ENCODE results near the gene CAMSAP2.
"Not testable (repeated sequence)": the region's sequence is repeated elsewhere in the genome, so short reads cannot be mapped to it uniquely, and the experiment has no call there.

Gene CAMSAP2

GRCh38 chr1:200739702-200740570 is 1.2 kb downstream of the CAMSAP2 start:
- DNase-seq (ENCODE audit: low read depth), result no peak

DNA sequence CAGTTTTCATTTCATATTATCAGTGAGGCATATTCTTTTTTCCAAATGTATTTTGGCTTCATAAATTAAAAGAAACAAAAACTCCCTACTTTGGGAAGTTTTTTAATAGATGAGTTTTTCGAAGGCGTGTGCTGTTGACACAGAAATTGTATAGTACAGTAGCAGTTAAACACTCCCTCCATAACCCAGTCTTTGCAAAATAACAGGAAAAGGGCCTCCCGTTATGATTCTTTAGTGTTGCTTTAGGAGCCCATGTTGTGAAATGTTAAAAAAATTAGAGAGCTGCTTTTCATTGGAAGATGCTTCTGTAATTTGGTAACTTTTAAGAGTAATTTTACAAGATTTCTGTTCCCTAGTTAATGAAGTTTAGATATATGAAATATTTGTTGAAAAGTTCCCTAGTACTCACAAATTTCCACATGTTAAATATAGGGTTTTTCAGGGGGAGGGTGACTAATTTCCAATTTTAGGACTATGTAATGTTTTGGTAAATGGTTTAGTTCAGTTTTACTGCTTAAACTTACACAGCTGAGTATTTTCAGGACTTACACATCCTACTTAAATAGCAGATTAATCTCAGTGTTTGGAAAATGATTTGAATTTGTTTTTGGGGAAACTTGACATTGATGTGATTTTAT is 2.0 kb downstream of the CAMSAP2 start:
- DNase-seq (ENCODE audit: low read depth), result no peak

DNA sequence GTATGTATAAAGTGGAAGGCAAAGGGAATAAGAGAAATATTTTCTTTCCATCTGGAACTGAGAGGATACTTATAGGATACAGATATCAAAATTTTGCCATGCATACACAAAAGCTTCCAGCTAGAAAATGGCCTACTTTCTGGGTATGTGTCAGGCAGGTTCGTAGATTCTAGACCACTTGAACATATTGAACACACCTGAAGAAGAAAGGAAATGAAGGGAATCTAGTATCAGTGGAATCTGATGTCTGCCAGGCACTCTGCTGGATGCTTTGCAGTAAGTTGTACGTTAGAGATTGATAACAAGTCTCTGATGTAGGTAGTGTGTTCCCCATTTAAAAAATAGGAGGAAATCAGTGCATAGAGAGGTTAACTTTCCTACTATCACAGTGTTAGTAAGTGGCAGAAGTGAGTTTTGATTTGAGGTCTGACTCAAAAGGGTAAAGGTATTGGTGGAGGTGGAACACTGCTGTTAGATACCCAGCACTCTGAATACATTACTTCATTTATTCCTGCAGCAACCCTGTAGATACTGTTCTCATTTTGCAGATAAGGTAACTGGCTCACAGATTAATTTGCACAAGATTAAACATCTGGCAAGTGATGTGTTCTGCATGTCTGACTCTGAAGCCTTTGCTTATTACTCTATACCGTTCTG is 3.0 kb downstream of the CAMSAP2 start:
- no peak for DNase-seq (ENCODE audit: low read depth)

DNA sequence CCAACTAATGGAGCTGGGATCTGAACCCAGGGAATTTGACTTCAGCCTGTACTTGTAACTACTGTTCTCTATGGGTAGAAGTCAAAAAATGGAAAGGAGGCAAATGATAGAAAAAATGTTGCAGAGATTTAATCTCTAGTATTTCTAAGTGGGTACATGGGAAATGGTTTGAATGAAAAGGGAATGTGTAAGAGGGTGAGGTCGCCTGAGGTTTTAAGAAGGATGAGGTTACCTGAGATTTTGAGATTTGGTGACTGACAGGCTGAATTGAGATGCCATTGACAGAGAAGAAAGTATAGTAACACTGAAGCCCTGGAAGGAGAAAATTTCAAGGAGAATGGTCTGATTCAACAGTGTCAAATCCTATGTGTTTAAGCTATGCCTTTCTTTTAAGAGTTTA is 5.5 kb downstream of the CAMSAP2 start:
- DNase-seq (ENCODE audit: low read depth), result no peak

DNA sequence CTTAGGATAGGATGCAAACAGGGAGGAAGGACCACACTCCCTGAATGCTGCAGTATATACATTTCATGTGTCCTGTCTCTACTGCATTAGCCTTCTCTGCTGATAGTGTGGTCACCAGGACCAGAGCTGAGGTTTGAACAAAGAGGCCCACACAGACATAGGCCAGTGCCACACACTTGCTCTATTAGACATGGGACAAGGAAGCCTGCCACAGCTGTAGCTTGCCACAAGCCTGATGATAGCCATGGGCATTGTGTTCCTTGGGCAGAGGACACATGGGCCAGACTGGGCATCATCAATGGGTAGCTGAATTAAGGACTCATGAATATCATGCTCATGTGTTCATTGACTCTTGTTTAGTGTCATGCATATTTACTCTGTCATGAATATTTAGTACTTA is 10.4 kb downstream of the CAMSAP2 start:
- no peak for DNase-seq (ENCODE audit: low read depth)

DNA sequence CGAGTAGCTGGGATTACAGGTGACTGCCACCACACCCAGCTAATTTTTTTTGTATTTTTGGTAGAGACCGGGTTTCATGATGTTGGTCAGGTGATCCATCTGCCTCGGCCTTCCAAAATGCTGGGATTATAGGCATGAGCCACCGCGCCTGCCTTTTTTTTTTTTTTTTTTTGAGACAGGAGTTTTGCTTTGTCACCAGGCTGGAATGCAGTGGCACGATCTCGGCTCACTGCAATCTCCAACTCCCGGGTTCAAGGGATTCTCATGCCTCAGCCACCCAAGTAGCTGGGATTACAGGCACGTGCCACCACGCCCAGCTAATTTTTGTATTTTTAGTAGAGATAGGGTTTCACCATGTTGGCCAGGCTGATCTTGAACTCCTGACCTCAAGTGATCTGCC is 12.1 kb downstream of the CAMSAP2 start:
- DNase-seq (ENCODE audit: low read depth), result not testable (repeated sequence)

GRCh38 chr1:200751717-200752116 is 13.0 kb downstream of the CAMSAP2 start:
- DNase-seq (ENCODE audit: low read depth), result no peak

DNA sequence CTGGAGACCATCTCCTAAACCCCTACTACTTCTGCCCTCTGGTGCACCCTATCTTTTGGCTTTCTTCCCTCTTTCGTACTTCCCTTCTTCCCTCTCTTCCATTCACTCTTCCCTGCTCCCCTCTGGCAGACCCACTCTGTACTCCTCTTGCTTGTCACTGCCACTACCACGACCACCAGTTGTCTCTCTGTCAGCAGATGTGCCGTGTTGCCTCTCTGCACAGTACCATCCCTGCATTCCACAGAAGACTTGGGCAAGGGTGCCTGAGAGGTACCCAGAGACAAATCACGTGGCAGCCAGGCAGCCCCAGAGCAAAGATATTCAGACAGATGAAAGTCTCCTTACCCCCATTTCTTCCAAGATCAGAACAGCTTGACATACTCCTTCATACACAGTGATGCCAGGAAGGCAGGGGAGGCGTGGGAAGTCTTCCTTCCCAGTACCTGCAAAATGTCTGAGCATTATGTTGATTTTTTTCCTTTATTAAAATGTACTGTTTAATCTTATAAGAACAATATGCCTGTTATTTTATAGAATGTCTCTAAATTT is 15.0 kb downstream of the CAMSAP2 start:
- no peak for DNase-seq (ENCODE audit: low read depth)

DNA sequence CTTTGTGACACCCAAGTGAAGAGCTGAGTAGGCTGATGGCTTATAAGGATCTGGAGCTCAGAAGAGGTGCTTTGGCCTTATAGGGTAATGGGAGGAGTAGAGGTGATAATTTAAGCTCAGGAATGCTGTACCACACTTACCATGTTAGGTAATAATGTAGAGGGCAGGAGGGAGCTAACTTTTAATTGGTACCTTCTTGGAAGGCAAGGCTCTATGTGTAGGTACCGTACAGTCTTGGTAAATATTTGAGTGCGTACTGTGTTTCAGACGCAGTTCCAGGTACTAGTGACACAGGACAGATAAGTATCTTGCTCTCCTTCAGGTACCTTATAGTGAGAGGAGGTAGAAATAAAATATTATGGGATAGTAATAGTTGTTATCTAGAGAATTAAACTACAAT is 16.8 kb downstream of the CAMSAP2 start:
- DNase-seq (ENCODE audit: low read depth), result no peak

GRCh38 chr1:200762089-200762488 is 23.4 kb downstream of the CAMSAP2 start:
- no peak for DNase-seq (ENCODE audit: low read depth)

DNA sequence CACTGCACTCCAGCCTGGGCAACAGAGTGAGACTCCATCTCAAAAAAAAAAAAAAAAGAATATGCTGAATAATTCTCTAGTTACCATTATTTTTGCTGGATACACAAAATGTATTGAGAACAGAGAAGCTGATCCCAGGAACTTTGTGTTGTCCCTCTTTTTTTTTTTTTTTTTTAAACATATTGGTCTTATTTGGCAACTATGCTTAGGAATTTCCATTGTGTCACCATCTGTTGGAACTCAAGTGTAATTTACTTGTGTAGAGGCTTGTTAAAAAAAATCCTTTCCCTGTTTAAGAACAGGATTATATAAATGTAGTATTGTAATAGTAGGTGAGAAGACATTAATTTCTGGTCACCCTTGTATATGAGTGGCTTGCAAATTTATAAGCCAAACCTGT is 28.6 kb downstream of the CAMSAP2 start:
- DNase-seq (ENCODE audit: low read depth), result no peak

DNA sequence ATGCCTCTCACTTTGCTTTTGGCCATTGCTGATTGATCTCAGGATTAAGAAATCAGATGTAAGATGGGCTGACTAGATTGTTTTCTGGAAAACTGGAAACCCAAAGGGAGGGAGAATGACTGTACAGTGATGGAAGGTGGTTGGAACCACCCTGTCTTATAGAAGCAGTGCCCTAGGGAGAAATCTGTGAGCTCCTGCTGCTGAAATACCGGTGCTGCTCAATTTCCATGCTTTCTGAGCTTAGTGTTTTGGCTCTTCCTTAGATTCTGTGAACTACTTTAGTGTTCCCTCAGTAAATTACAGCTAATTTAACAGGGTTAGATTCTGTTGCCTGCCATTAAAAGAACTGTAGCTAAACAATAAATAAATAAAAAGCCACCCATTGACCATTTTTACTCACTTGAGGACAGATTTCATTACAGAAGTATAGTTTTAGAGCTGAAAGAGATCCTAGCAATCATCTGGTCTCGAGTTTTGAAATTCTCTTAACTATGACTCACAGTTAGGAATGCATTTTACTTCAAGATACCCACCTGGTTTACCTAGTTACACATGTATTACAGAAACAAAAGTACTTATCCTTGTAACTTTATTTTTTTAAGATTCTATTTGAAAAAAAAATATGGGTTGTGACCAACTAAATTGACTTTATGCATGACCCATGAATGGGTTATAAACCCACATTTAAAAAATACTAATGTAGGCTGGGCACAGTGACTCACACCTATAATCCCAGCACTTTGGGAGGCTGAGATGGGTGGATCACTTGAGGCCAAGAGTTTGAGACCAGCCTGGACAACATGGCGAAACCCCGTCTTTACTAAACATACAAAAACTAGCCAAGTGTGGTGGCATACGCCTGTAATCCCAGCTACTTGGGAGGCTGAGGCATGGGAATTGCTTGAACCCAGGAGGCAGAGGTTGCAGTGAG is 33.2 kb downstream of the CAMSAP2 start:
- DNase-seq (ENCODE audit: low read depth), result no peak

DNA sequence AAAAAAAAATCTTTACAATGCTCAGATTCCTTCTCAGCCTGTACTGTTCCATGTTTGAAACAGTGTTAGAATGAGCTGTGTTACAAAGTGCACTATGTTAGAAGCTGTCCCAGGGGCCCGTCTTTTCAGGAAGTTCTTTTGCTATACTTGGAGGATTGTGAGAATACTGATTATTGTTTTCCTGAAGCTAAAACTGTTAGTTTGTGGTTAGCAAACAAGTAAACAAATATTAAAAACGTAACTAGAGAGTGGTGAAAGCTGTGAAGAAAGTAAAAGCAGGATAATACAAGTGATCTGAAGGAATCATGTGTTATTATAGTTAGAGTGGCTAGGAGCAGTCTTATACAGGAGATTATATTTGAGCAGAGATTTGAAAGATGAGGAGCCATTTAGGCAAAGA is 35.6 kb downstream of the CAMSAP2 start:
- no peak for DNase-seq (ENCODE audit: low read depth)

DNA sequence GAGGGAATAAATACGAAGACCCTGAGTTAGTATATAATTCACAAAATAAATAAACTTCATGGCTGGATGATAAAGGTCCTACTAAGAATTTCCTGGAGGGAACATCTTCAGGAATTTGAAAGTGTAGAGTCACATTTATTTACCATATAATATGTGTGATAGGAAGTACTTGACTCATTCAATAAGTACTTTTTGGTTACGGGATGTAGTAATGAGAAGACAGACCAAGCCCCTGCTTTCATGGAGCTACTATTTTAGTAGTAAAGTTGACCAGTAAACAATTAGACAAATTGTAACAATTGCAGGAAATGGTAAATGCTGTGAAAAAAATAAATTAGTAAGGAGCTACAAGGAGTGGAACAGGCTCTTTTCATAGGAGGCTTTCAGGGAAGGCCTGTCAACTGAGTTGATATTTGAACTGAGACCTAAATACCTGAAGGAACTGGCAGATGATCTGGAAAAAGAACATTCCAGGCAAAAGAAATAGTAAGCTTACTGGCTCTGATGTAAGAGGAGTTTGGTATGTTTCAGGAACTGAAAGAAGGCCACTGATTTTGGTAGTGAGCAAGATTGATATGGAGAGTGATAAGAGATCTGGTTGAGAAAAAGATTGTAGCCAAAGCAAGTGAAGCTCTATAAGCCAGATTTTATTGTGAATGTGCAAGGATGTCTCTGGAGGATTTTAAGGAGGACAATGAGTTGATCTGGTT is 36.2 kb downstream of the CAMSAP2 start:
- DNase-seq (ENCODE audit: low read depth), result no peak

DNA sequence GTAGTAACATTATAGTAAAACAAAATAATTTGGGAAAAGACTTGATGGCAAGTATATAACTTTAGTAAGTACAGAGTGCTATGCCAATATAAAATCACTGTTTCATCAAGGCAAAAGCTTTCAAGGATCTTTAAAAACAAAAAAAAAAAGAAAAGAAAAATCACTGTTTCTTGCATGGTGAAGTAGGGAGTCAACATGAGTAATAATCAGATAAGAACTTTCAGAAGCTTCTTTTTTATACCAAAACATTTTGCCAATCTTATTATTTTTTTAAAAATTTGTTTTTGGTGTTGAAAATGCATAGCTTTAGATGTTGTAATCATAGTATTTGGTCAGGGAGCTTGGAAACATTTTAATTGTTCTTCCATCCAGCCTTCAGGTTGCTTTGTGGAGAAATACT is 37.2 kb downstream of the CAMSAP2 start:
- DNase-seq (ENCODE audit: low read depth), result no peak

DNA sequence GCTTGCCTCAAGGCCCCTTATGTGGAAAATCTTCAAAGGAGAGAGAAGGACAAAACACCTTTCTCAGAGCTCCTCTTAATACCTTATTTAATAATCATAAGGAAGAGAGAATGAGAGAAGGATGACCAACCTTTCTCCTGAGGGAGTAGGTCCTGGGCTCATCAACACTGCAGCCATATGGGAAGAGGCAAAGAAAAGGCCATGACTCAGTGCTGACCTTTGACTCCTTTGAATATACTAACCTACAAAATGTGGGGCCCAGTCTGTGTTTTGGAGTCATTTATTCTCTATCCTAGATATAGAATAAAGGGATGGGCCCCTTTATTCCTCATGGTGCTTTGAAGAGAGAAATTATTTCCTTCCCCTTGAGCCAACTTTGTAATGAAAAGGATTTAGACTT is 38.3 kb downstream of the CAMSAP2 start:
- DNase-seq (ENCODE audit: low read depth), result no peak

- no peak for DNase-seq (ENCODE audit: low read depth)
Measured at GRCh38 chr1:200778766-200779165, 40.1 kb downstream of the CAMSAP2 start.

DNA sequence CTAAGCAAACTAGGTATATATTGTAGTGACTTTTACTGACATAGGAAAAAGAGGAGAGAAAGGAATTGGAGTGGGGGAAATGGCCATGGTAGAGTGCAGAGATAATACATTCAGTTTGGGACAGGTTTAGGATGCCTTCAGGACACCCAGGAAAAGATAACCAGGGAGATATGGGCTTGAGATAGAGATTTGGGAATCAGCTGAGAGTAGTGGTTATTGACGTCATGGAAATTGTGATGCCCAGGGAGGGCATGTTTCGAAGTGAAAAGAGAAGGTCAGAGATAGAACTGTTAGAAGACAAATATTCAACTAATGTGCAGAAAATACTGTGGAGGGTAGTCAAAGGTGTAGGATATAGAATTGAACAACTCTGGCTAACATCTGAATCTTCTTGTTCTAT is 40.6 kb downstream of the CAMSAP2 start:
- DNase-seq (ENCODE audit: low read depth), result no peak

- DNase-seq (ENCODE audit: low read depth), result no peak
Measured at GRCh38 chr1:200780545-200781369, 42.1 kb downstream of the CAMSAP2 start.

DNA sequence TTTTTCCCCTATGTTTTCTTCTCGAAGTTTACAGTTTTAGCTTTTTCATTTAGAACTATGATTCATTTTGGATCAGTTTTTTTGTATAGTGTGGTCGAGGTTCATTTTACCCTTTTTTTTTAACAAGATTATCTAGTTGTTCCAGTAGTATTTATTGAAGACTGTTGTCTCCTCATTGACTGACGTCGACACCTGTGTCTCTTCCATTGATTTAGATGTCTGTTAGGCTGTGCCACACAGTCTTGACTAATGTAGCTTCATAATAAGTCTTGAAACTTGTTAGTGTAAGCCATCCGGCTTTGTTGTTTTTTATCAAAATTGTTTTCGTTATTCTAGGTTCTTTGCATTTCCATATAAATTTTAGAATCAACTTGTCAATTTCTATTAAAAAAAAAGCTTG is 45.2 kb downstream of the CAMSAP2 start:
- DNase-seq (ENCODE audit: low read depth), result no peak
